ENCODE measurements around the gene EDRF1.

The EDRF1 gene, protein sequence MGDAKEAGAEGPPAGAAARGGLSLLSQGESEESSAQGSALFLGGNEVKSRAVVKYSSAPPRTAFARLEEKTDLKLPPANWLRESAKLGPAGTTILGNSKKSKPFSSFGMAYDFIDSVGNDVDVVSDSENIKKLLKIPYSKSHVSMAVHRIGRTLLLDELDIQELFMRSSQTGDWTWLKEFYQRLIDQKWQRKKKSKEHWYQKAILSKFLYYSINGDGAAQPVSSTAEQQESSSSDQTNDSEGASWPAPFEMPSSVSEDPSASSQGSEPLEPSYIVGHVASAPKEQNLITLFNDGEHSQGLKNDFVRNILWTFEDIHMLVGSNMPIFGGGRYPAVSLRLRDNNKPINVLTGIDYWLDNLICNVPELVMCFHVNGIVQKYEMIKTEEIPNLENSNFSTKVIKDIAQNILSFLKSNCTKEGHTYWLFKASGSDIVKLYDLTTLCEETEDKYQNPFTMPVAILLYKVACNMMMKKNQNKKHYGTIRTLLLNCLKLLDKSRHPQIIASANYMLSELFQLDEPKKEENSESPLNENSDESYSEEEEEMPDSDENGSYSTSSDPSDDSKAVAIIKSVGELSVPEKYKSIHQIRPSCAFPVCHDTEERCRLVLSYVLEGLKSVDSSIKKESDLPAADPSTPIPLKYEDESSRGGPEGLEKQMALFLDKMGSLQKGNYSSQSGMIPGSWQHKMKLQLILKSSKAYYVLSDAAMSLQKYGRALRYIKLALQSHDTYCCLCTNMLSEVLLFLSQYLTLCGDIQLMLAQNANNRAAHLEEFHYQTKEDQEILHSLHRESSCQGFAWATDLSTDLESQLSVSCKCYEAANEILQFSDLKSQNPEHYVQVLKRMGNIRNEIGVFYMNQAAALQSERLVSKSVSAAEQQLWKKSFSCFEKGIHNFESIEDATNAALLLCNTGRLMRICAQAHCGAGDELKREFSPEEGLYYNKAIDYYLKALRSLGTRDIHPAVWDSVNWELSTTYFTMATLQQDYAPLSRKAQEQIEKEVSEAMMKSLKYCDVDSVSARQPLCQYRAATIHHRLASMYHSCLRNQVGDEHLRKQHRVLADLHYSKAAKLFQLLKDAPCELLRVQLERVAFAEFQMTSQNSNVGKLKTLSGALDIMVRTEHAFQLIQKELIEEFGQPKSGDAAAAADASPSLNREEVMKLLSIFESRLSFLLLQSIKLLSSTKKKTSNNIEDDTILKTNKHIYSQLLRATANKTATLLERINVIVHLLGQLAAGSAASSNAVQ

DNA sequence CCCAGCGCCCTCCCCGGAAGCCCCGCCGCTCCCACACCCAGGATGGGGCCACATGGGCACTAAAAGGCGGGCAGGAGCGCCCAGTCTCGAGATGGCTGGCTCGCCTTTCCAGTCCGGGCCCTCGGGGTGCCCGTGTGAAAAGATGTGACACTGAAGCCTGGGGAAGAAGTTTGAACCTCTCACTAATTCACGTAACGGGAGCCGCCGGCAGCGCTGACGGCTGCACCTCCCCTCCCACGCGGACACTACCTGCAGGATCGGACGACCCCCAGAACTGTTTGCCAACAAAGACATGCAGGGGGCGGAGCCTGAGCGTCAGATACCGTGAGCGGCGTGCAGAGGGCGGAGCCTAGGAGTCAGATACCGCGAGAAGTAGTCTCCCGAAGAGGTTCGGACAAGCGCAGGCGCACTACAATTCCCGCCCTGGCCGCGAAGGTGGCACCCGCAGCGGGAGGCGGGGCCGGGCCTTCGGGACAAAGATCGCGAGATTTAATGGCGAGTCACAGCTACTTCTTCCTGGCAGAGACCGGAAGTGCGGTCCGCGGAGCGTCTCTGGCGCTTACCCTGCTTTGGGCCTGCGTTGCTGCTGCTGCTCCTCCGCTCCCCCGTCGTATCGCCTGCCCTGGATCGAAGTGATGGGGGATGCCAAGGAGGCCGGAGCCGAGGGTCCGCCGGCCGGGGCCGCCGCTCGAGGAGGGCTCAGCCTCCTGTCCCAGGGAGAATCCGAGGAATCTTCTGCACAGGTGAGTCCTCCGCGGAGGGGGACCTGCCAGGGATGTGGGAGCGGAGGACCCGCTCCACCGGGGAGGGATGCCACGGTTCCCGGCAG is at the start of gene EDRF1:
TSS of gene EDRF1 (plus strand) at position 537 of the 829 bp plus-strand sequence. CDS start at position 636, 99 bp downstream.
- ChIA-PET POLR2A (interaction anchor here (0.6 to 1.0 kb wide), 15 partner anchors 10 to 978 kb away, joined by 3 to 14 read pairs (median 4); partner anchors contain the start of gene CTBP2), CTCF (interaction anchor here (0.7 to 1.0 kb wide), 2 partner anchors 87 to 163 kb away, joined by 3 to 4 read pairs; no protein-coding TSS in a partner anchor)
- H3K36me3 ChIP-seq (ENCODE audit: control insufficient read depth in 2 of 2, insufficient read depth in 1 of 2, low read length in 2 of 2) = peaks cover 33 to 37% of the 10 kb centered on the region in 2 experiments
- peak within 1 kb of the TSS; percentile 83 for H3K27ac ChIP-seq (ENCODE audit: extremely low read depth, low read depth, low read length)
- H3K9me3 ChIP-seq (ENCODE audit: control insufficient read depth, insufficient read depth, low read depth, low read length) = no peaks in the 10 kb centered on the region
- H3K4me1 ChIP-seq (ENCODE audit: control insufficient read depth, insufficient read depth, low read length) = peaks cover 7% of the 10 kb centered on the region
- peak within 1 kb of the TSS; percentile 71 for H3K4me3 ChIP-seq (ENCODE audit: low read depth, low read length)
- TF ChIP-seq REPIN1 (tag by site-specific recombination; IDR thresholded peaks at IDR 0.05; ENCODE audit: low read depth) (0 out of 2 replicates have a peak, but pooled peaks have one; percentile 30), GLIS2 (tag by site-specific recombination; IDR thresholded peaks at IDR 0.05) (peak; percentile 88), ZNF184 (tag by site-specific recombination; IDR thresholded peaks at IDR 0.05) (no peak), ZSCAN30 (tag by site-specific recombination; IDR thresholded peaks at IDR 0.05) (peak; percentile 84), ZNF501 (tag by site-specific recombination; IDR thresholded peaks at IDR 0.05) (peak; percentile 65; the same call in 1 of the 2 replicates), ZNF571 (tag by site-specific recombination; IDR thresholded peaks at IDR 0.05) (no peak), ZNF629 (tag by site-specific recombination; IDR thresholded peaks at IDR 0.05) (peak; percentile 55; the same call in 1 of the 2 replicates), GLI4 (tag by site-specific recombination; IDR thresholded peaks at IDR 0.05) (no peak), TCF7L2 (IDR thresholded peaks at IDR 0.05; ENCODE audit: borderline replicate concordance, low read depth, low read length) (no peak), ZBTB8A (tag by site-specific recombination; IDR thresholded peaks at IDR 0.05) (peak; percentile 98), SP7 (tag by site-specific recombination; IDR thresholded peaks at IDR 0.05) (peak; percentile 58), ZNF394 (tag by site-specific recombination; IDR thresholded peaks at IDR 0.05; ENCODE audit: borderline replicate concordance) (peak; percentile 99), ZFP37 (tag by site-specific recombination; IDR thresholded peaks at IDR 0.05) (peak; percentile 8; the same call in 1 of the 2 replicates), ZNF341 (tag by site-specific recombination; IDR thresholded peaks at IDR 0.05; ENCODE audit: low read depth) (peak; percentile 73), ZBTB17 (tag by site-specific recombination; IDR thresholded peaks at IDR 0.05) (peak; percentile 64), ZNF621 (tag by site-specific recombination; IDR thresholded peaks at IDR 0.05) (no peak)
- TF ChIP-seq, protein P1, sequence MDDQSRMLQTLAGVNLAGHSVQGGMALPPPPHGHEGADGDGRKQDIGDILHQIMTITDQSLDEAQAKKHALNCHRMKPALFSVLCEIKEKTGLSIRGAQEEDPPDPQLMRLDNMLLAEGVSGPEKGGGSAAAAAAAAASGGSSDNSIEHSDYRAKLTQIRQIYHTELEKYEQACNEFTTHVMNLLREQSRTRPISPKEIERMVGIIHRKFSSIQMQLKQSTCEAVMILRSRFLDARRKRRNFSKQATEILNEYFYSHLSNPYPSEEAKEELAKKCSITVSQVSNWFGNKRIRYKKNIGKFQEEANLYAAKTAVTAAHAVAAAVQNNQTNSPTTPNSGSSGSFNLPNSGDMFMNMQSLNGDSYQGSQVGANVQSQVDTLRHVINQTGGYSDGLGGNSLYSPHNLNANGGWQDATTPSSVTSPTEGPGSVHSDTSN (CRISPR knock-in tag; IDR thresholded peaks at IDR 0.05) = peak; percentile 42; the same call in 1 of the 2 replicates
- TF ChIP-seq, protein P2, sequence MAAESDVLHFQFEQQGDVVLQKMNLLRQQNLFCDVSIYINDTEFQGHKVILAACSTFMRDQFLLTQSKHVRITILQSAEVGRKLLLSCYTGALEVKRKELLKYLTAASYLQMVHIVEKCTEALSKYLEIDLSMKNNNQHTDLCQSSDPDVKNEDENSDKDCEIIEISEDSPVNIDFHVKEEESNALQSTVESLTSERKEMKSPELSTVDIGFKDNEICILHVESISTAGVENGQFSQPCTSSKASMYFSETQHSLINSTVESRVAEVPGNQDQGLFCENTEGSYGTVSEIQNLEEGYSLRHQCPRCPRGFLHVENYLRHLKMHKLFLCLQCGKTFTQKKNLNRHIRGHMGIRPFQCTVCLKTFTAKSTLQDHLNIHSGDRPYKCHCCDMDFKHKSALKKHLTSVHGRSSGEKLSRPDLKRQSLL (tag by site-specific recombination; IDR thresholded peaks at IDR 0.05) = peak; percentile 52; the same call in 1 of the 2 replicates
- TF ChIP-seq, protein P3, sequence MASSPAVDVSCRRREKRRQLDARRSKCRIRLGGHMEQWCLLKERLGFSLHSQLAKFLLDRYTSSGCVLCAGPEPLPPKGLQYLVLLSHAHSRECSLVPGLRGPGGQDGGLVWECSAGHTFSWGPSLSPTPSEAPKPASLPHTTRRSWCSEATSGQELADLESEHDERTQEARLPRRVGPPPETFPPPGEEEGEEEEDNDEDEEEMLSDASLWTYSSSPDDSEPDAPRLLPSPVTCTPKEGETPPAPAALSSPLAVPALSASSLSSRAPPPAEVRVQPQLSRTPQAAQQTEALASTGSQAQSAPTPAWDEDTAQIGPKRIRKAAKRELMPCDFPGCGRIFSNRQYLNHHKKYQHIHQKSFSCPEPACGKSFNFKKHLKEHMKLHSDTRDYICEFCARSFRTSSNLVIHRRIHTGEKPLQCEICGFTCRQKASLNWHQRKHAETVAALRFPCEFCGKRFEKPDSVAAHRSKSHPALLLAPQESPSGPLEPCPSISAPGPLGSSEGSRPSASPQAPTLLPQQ (tag by site-specific recombination; IDR thresholded peaks at IDR 0.05) = peak; percentile 69
- TF ChIP-seq, protein P4, sequence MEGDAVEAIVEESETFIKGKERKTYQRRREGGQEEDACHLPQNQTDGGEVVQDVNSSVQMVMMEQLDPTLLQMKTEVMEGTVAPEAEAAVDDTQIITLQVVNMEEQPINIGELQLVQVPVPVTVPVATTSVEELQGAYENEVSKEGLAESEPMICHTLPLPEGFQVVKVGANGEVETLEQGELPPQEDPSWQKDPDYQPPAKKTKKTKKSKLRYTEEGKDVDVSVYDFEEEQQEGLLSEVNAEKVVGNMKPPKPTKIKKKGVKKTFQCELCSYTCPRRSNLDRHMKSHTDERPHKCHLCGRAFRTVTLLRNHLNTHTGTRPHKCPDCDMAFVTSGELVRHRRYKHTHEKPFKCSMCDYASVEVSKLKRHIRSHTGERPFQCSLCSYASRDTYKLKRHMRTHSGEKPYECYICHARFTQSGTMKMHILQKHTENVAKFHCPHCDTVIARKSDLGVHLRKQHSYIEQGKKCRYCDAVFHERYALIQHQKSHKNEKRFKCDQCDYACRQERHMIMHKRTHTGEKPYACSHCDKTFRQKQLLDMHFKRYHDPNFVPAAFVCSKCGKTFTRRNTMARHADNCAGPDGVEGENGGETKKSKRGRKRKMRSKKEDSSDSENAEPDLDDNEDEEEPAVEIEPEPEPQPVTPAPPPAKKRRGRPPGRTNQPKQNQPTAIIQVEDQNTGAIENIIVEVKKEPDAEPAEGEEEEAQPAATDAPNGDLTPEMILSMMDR (tag by site-specific recombination; IDR thresholded peaks at IDR 0.05) = no peak
- TF ChIP-seq, protein P5, sequence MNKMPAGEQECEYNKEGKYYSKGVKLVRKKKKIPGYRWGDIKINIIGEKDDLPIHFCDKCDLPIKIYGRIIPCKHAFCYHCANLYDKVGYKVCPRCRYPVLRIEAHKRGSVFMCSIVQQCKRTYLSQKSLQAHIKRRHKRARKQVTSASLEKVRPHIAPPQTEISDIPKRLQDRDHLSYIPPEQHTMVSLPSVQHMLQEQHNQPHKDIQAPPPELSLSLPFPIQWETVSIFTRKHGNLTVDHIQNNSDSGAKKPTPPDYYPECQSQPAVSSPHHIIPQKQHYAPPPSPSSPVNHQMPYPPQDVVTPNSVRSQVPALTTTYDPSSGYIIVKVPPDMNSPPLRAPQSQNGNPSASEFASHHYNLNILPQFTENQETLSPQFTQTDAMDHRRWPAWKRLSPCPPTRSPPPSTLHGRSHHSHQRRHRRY (tag by site-specific recombination; IDR thresholded peaks at IDR 0.05) = no peak
- TF ChIP-seq, protein P6, sequence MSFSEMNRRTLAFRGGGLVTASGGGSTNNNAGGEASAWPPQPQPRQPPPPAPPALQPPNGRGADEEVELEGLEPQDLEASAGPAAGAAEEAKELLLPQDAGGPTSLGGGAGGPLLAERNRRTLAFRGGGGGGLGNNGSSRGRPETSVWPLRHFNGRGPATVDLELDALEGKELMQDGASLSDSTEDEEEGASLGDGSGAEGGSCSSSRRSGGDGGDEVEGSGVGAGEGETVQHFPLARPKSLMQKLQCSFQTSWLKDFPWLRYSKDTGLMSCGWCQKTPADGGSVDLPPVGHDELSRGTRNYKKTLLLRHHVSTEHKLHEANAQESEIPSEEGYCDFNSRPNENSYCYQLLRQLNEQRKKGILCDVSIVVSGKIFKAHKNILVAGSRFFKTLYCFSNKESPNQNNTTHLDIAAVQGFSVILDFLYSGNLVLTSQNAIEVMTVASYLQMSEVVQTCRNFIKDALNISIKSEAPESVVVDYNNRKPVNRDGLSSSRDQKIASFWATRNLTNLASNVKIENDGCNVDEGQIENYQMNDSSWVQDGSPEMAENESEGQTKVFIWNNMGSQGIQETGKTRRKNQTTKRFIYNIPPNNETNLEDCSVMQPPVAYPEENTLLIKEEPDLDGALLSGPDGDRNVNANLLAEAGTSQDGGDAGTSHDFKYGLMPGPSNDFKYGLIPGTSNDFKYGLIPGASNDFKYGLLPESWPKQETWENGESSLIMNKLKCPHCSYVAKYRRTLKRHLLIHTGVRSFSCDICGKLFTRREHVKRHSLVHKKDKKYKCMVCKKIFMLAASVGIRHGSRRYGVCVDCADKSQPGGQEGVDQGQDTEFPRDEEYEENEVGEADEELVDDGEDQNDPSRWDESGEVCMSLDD (tag by site-specific recombination; IDR thresholded peaks at IDR 0.05) = peak; percentile 72

Data from HEK293 (cell line).